SK-N-SH (cell line): ENCODE data around the gene PATL2.

Experiments used
- CHD2 ChIP-seq: fragments of 150-350 bp; IDR thresholded peaks from 2 replicates; pipeline ENCODE4 v1.6.1; 2018; ENCODE audit warnings: low read length; ENCODE audit not compliant: partially characterized antibody
- CTCF ChIP-seq: fragments of 200-600 bp; sonication (generic); IDR thresholded peaks from 2 replicates; pipeline ENCODE4 v1.6.1; 2017; ENCODE audit warnings: antibody characterized with exemption, mild to moderate bottlenecking, moderate library complexity
- ELF1 ChIP-seq: IDR thresholded peaks from 2 replicates; pipeline ENCODE4 v1.4.0; 2012
- EZH2phosphoT487 ChIP-seq: fragments of 200-600 bp; sonication (generic); IDR thresholded peaks from 2 replicates; pipeline ENCODE4 v1.6.1; 2017; ENCODE audit warnings: low read depth, mixed run types, mild to moderate bottlenecking, antibody characterized with exemption, moderate library complexity, borderline replicate concordance
- FOXM1 ChIP-seq: IDR thresholded peaks from 2 replicates; pipeline ENCODE4 v1.4.0; 2012; ENCODE audit warnings: low read depth, mild to moderate bottlenecking
- JUND ChIP-seq: IDR thresholded peaks from 2 replicates; pipeline ENCODE4 v1.4.0; 2012
- MEF2A ChIP-seq: IDR thresholded peaks from 2 replicates; pipeline ENCODE4 v1.4.0; 2012; ENCODE audit warnings: low read depth, borderline replicate concordance
- POLR2AphosphoS5 ChIP-seq: IDR thresholded peaks from 2 replicates; pipeline ENCODE4 v1.6.1; 2012; ENCODE audit warnings: low read depth, low read length
- RFX5 ChIP-seq: IDR thresholded peaks from 2 replicates; pipeline ENCODE4 v1.6.1; 2012; ENCODE audit warnings: mild to moderate bottlenecking, improper control_type of control experiment, low read length
- TAF1 ChIP-seq: IDR thresholded peaks from 2 replicates; pipeline ENCODE4 v1.6.1; 2012; ENCODE audit warnings: low read depth, mild to moderate bottlenecking, low read length, moderate library complexity, borderline replicate concordance
- YY1 ChIP-seq: IDR thresholded peaks from 2 replicates; pipeline ENCODE4 v1.4.0; 2012; ENCODE audit warnings: low read depth, mild to moderate bottlenecking
- ZBTB33 ChIP-seq: IDR thresholded peaks from 2 replicates; pipeline ENCODE4 v1.4.0; 2012; ENCODE audit warnings: low read depth, borderline replicate concordance

GRCh38 chr15:44728576-44729407, 17.7 kb upstream of the PATL2 start:
- TF ChIP-seq MEF2A (no peak), JUND (peak; percentile 48), EZH2phosphoT487 (no peak), CTCF (no peak), ZBTB33 (no peak), RFX5 (peak; percentile 99), ELF1 (no peak), FOXM1 (peak; percentile 77), POLR2AphosphoS5 (peak; percentile 66; the same call in 1 of the 2 replicates), CHD2 (peak; percentile 50), YY1 (no peak), TAF1 (0 out of 2 replicates have a peak, but pooled peaks have one; percentile 69)
